ENCODE results near the gene PGLYRP2. TPM values are rescaled to one million over a fixed set of nuclear protein-coding genes. Genes with fewer than 3 reads are reported as not detected.

Gene PGLYRP2
- total RNA-seq, 1 donor from 2014 or later = not detected

DNA sequence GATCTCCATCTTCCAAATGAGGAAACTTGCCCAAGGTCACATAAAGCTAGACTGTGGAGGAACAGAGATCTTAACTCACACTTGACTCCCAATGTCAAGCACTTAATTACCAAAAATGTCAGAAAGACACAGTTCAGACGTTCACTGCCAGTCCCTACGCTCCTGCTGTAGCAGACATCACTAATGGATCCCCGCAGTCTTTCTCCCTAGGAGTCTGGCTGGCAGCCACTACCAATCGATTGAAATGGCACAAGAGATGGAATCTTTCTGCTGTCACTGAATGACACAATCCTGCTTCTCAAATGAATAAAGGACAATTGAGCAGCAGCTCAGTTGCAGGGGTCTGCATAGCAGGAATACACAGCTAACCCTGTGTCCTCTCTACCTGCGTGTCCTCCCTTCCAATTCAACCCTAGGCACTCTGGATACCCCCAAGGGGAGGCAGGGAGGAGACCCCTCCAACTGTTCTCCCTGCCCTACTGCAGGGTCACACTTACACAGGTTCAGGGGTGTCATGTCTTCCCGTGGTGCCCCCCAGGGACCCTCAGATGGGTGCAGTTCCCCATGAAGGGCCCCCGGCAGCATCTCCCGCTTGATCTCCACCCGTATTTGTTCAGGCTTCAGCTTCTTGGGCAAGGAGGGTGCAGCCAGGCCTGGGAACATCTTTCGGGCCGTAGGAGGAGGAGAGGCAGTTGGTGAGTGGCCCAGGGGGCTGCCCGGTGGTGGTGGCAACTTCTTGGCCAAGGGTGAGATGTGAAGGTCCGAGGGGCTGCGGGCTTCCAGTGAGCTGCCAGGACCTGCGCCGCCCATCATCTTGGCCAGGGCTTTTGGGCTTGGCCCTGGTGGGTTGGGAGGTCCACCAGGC lies 52.6 kb downstream of the PGLYRP2 start:
- Histone ChIP-seq H3K9me3 (ENCODE audit: control insufficient read depth in 3 of 3, low read length in 3 of 3) (no peaks in the 10 kb centered on the region), H3K9ac (ENCODE audit: low read depth in 1 of 3, low read length in 3 of 3) (no peak overlapping the region), H3K4me1 (ENCODE audit: control insufficient read depth in 3 of 3, insufficient read depth in 3 of 3, low read length in 3 of 3) (peaks cover 26 to 32% (median 26%) of the 10 kb centered on the region in 3 donors), H3K27me3 (ENCODE audit: control insufficient read depth in 3 of 3, insufficient read depth in 3 of 3, low read length in 3 of 3) (no peaks in the 10 kb centered on the region), H3K36me3 (ENCODE audit: control insufficient read depth in 3 of 3, insufficient read depth in 3 of 3, low read length in 3 of 3) (peaks cover 47 to 58% (median 52%) of the 10 kb centered on the region in 3 donors), H3K4me3 (ENCODE audit: low read length in 3 of 3) (no peak overlapping the region), H3K27ac (ENCODE audit: low read depth, low read length) (no peak overlapping the region)

DNA sequence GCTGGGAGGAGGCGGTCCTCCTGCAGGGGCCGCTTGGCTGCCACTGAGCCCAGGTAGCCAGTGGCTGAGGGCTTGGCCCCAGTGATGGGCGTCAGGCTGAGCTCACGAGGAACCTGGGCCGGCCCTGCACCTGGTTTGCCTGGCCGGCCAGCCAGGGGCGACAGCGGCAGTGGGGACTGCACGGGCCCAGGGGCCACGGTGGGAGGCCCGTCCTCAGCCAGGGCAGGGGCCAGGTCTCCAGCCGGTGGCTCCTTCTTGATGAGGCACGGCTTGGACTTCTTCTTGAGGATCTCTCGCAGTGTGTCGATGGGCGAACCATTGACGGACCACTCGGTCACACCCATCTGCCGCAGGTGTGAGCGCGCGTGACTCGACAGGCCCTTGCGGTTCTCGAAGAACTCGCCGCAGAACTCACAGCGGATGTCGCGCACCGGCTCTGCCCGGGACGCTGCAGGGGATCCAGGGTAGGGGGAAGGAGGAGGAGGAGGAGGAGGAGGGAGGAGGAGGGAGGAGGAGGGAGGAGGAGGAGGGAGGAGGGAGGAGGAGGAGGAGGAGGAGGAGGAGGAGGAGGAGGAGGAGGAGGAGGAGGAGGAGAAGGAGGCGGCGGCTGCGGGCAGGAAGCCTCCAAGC lies 53.9 kb downstream of the PGLYRP2 start:
- no peak overlapping the region for H3K4me3 ChIP-seq (ENCODE audit: low read length in 3 of 3)
- peaks cover 47 to 56% (median 52%) of the 10 kb centered on the region in 3 donors for H3K36me3 ChIP-seq (ENCODE audit: control insufficient read depth in 3 of 3, insufficient read depth in 3 of 3, low read length in 3 of 3)
- no peak overlapping the region for H3K27ac ChIP-seq (ENCODE audit: low read depth, low read length)
- H3K9ac ChIP-seq (ENCODE audit: low read depth in 1 of 3, low read length in 3 of 3) = no peak overlapping the region
- H3K9me3 ChIP-seq (ENCODE audit: control insufficient read depth in 3 of 3, low read length in 3 of 3) = no peaks in the 10 kb centered on the region
- peaks cover 16 to 29% (median 17%) of the 10 kb centered on the region in 3 donors for H3K4me1 ChIP-seq (ENCODE audit: control insufficient read depth in 3 of 3, insufficient read depth in 3 of 3, low read length in 3 of 3)
- H3K27me3 ChIP-seq (ENCODE audit: control insufficient read depth in 3 of 3, insufficient read depth in 3 of 3, low read length in 3 of 3) = no peaks in the 10 kb centered on the region

DNA sequence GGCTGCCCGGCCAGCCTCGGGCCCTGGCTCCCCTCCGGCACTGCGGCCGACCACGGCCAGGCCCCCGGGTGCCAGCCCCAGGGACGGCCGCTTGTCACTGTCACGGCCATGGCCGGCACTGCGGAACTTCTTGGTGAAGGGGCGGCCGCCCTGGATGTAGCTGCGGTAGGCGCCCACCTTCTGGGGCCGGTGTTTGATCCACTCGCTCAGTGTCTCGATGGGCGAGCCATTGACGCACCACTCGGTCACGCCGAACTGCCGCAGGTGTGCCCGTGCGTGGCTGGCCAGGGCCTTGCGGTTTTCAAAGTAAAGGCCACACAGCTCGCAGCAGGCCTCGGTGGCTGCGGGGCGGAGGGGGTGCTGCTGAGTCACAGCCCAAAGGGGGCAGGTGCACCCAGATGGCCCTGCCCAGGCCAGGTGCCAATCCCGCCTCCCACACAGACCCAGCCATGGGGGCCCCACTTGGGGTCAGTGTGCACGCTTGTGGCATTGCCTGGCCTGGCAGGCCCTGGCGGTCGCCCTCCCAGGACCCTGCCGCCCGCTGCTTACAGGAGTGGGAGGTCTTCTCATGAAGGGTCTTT lies 54.5 kb downstream of the PGLYRP2 start:
- H3K9me3 ChIP-seq (ENCODE audit: control insufficient read depth in 3 of 3, low read length in 3 of 3) = no peaks in the 10 kb centered on the region
- no peak overlapping the region for H3K4me3 ChIP-seq (ENCODE audit: low read length in 3 of 3)
- peaks cover 12 to 25% (median 12%) of the 10 kb centered on the region in 3 donors for H3K4me1 ChIP-seq (ENCODE audit: control insufficient read depth in 3 of 3, insufficient read depth in 3 of 3, low read length in 3 of 3)
- H3K27ac ChIP-seq (ENCODE audit: low read depth, low read length) = no peak overlapping the region
- peaks cover 47 to 52% (median 50%) of the 10 kb centered on the region in 3 donors for H3K36me3 ChIP-seq (ENCODE audit: control insufficient read depth in 3 of 3, insufficient read depth in 3 of 3, low read length in 3 of 3)
- H3K9ac ChIP-seq (ENCODE audit: low read depth in 1 of 3, low read length in 3 of 3) = no peak overlapping the region
- H3K27me3 ChIP-seq (ENCODE audit: control insufficient read depth in 3 of 3, insufficient read depth in 3 of 3, low read length in 3 of 3) = no peaks in the 10 kb centered on the region

DNA sequence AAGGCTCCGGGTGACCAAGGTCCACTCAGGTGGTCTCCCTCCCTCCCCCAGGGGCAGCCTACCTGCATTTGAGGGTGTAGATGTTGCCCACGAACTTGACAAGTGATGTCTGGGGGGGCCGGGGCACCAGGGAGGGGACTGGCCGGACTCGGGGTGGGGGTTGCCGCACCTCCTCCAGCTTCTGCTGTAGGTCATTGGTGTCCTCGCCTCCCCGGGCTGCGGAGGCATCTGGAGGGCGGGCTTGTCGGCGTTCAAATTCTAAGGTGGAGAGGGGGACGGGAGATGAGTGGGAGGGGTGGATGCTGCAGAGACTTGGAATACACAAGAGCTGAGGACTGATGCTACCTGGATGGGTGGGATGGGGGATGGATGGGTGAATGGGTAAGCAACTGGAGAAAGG lies 55.2 kb downstream of the PGLYRP2 start:
- Histone ChIP-seq H3K9me3 (ENCODE audit: control insufficient read depth in 3 of 3, low read length in 3 of 3) (no peaks in the 10 kb centered on the region), H3K27me3 (ENCODE audit: control insufficient read depth in 3 of 3, insufficient read depth in 3 of 3, low read length in 3 of 3) (no peaks in the 10 kb centered on the region), H3K27ac (ENCODE audit: low read depth, low read length) (no peak overlapping the region), H3K9ac (ENCODE audit: low read depth in 1 of 3, low read length in 3 of 3) (no peak overlapping the region), H3K4me1 (ENCODE audit: control insufficient read depth in 3 of 3, insufficient read depth in 3 of 3, low read length in 3 of 3) (peaks cover 18 to 31% (median 19%) of the 10 kb centered on the region in 3 donors), H3K36me3 (ENCODE audit: control insufficient read depth in 3 of 3, insufficient read depth in 3 of 3, low read length in 3 of 3) (peaks cover 47 to 52% (median 50%) of the 10 kb centered on the region in 3 donors), H3K4me3 (ENCODE audit: low read length in 3 of 3) (no peak overlapping the region)

DNA sequence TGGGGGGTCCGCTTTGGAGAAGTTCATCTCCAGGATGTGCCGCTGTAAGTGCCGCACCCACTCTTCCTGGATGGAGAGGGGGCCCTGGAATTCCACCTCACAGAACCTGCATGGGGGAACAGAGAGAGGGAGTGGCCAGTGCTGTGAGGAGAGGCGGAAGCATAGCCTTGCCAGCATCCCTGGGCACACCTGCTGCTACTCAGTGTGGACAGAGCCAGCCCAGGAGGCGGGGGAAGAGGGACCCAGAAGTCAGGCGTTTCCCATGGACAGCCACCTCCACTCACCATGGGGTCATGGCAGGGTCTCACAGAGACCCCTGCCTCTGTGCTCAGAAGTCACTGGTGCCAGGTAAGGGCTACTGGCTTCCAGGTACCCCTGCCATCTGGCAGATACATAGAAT lies 56.2 kb downstream of the PGLYRP2 start:
- no peak overlapping the region for H3K27ac ChIP-seq (ENCODE audit: low read depth, low read length)
- no peak overlapping the region for H3K9ac ChIP-seq (ENCODE audit: low read depth in 1 of 3, low read length in 3 of 3)
- peaks cover 18 to 38% (median 19%) of the 10 kb centered on the region in 3 donors for H3K4me1 ChIP-seq (ENCODE audit: control insufficient read depth in 3 of 3, insufficient read depth in 3 of 3, low read length in 3 of 3)
- no peak overlapping the region for H3K4me3 ChIP-seq (ENCODE audit: low read length in 3 of 3)
- no peaks in the 10 kb centered on the region for H3K27me3 ChIP-seq (ENCODE audit: control insufficient read depth in 3 of 3, insufficient read depth in 3 of 3, low read length in 3 of 3)
- peaks cover 41 to 52% (median 49%) of the 10 kb centered on the region in 3 donors for H3K36me3 ChIP-seq (ENCODE audit: control insufficient read depth in 3 of 3, insufficient read depth in 3 of 3, low read length in 3 of 3)
- H3K9me3 ChIP-seq (ENCODE audit: control insufficient read depth in 3 of 3, low read length in 3 of 3) = no peaks in the 10 kb centered on the region

DNA sequence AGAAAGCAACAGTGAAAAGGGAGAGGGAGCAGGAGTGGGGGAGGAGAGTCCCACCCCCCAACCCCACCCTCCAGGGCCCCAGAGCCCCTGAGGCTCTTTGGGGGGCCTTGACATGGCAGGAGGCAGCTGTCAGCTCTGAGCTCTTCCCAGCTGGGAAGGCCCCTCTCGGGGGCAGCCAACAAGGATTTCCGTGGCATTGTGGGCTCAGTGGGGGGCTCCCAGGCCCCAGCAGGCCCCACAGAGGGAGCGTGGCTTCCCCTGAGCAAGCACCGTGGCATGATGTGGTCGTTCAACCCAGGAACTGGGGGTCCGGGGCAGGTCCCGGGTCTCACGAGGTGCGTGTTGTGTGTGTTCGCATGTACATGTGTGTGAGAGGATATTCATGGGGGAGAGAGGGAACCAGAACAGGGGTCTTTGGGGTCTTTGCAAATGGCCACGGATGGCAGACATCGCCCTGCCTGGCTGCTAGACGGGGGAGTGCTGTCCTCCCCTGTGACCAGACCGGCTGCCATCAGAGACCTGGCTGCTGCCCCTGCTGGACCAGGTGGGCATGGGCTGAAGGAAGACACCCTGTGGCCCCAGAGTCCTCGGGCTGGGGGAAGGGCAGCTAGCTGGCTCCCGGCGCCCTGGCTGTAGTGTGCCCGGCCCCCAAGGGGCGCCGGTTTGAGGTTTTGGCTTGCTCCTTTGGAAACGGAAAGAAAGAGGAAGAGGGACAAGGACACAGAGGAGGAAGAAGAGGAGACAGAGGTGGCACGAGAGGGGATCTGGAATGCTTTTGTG lies 56.8 kb downstream of the PGLYRP2 start:
- H3K4me3 ChIP-seq (ENCODE audit: low read length in 3 of 3) = no peak overlapping the region
- peak overlapping the region in 2 of 3 donors; percentile 45 to 50 for H3K9ac ChIP-seq (ENCODE audit: low read depth in 1 of 3, low read length in 3 of 3)
- no peaks in the 10 kb centered on the region for H3K9me3 ChIP-seq (ENCODE audit: control insufficient read depth in 3 of 3, low read length in 3 of 3)
- peaks cover 23 to 44% (median 25%) of the 10 kb centered on the region in 3 donors for H3K4me1 ChIP-seq (ENCODE audit: control insufficient read depth in 3 of 3, insufficient read depth in 3 of 3, low read length in 3 of 3)
- peaks cover 38 to 49% (median 47%) of the 10 kb centered on the region in 3 donors for H3K36me3 ChIP-seq (ENCODE audit: control insufficient read depth in 3 of 3, insufficient read depth in 3 of 3, low read length in 3 of 3)
- no peaks in the 10 kb centered on the region for H3K27me3 ChIP-seq (ENCODE audit: control insufficient read depth in 3 of 3, insufficient read depth in 3 of 3, low read length in 3 of 3)
- H3K27ac ChIP-seq (ENCODE audit: low read depth, low read length) = peak overlapping the region; percentile 66

DNA sequence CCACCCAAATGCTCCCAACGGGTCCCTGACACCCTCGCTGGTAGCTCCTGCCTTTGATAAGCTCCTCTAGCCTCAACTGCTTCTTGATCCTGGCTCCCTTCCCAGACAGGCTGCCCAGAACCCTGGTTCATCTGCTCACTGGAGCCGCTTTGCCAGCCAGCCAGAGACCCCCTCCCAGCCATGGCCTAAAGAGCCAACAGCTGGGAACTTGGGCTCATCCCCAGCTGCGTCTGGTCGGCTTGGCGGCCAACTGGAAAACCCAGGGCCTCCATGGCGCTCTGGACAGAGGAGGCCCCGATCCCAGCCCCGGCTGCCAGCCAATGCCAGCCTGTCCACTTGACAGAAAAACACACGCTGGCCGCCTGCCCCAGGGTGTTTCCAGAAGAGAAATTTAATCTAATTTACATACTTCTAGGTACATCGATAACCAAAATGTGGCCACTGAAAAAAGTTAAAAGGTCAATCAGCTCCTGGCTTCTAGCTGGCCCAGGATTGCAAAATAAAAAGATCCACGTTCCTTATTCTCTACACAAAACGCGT lies 57.5 kb downstream of the PGLYRP2 start:
- Histone ChIP-seq H3K27me3 (ENCODE audit: control insufficient read depth in 3 of 3, insufficient read depth in 3 of 3, low read length in 3 of 3) (no peaks in the 10 kb centered on the region), H3K36me3 (ENCODE audit: control insufficient read depth in 3 of 3, insufficient read depth in 3 of 3, low read length in 3 of 3) (peaks cover 31 to 42% (median 40%) of the 10 kb centered on the region in 3 donors), H3K9ac (ENCODE audit: low read depth in 1 of 3, low read length in 3 of 3) (peak overlapping the region in 2 of 3 donors; percentile 45 to 50), H3K9me3 (ENCODE audit: control insufficient read depth in 3 of 3, low read length in 3 of 3) (no peaks in the 10 kb centered on the region), H3K27ac (ENCODE audit: low read depth, low read length) (peak overlapping the region; percentile 66), H3K4me1 (ENCODE audit: control insufficient read depth in 3 of 3, insufficient read depth in 3 of 3, low read length in 3 of 3) (peaks cover 30 to 51% (median 32%) of the 10 kb centered on the region in 3 donors), H3K4me3 (ENCODE audit: low read length in 3 of 3) (no peak overlapping the region)

DNA sequence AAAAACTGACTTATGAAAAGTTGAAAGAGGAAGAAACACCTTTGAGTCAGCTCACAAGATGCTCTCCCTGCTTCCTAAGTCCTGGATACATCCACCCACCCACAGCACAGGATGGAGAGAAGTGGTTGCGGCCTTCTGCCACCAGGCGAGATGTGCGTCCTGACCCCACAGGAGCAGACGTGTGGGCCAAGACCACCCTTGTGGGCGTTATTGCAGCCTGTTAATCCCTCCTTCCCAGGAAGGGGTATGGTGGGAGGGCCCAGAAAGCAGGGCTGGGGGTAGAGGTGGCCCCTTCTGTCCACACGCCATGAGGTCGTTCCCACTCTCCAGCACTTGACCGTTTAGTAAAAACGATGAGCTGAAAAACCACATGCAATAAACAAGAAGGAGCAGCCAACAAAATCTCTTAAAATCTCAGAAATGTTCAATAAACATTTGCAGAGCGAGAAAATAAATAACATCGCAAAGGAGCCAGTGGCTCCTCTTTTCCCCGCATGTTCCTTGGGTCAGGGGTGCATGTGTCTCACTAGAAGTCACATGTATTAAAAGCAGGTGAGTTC lies 58.1 kb downstream of the PGLYRP2 start:
- Histone ChIP-seq H3K9me3 (ENCODE audit: control insufficient read depth in 3 of 3, low read length in 3 of 3) (no peaks in the 10 kb centered on the region), H3K27me3 (ENCODE audit: control insufficient read depth in 3 of 3, insufficient read depth in 3 of 3, low read length in 3 of 3) (no peaks in the 10 kb centered on the region), H3K4me3 (ENCODE audit: low read length in 3 of 3) (no peak overlapping the region), H3K9ac (ENCODE audit: low read depth in 1 of 3, low read length in 3 of 3) (peak overlapping the region in 2 of 3 donors; percentile 45 to 50), H3K27ac (ENCODE audit: low read depth, low read length) (peak overlapping the region; percentile 66), H3K4me1 (ENCODE audit: control insufficient read depth in 3 of 3, insufficient read depth in 3 of 3, low read length in 3 of 3) (peaks cover 35 to 57% (median 37%) of the 10 kb centered on the region in 3 donors), H3K36me3 (ENCODE audit: control insufficient read depth in 3 of 3, insufficient read depth in 3 of 3, low read length in 3 of 3) (peaks cover 28 to 38% (median 34%) of the 10 kb centered on the region in 3 donors)

All from skeletal muscle tissue (tissue), 4 donors.